ENCODE data around the gene LETM1. TPM values are rescaled to one million over a fixed set of nuclear protein-coding genes. Genes with fewer than 3 reads are reported as not detected.

Gene LETM1
- total and polyA plus RNA-seq, 2 of the 13 experiments (the other 11 are each of a cell fraction or from before 2014, with no cell fraction given), result 9.7 to 41.6 TPM

DNA sequence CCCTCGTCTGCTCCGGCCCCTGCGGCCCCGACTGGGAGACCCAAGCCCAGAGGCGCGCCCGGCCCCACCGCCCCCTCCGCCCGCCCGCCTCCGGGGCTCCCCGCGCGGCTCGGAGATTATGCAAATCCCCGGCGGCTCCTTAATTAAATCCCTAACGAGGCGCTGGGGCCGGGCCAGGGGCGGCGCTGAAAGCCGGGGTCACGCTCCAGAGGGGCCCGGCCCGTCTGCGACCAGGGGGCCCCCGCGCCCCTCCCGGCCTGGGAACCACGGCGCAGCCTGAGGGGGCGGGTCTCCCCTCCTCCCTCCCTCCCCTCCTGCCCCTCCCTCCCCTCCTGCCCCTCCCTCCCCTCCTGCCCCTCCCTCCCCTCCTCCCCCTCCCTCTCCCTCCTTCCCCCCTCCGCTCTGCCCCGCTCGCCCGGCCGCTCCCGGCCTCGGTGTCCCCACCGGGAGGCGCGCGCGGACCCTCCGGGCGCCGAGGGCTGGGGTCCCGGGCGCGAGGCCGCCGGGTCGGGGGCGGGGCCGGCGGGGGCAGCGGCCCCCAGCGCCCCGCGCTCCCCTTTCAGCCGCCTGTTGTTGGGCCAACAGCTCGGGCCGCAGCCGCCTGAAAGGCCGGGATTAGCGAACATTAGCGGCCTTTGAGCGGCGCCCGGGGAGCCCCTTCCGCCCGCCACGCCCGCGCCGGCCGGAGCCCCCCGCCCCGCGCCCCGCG is 88.7 kb downstream of the LETM1 start (continued):
- TF ChIP-seq ZNF709 (CRISPR knock-in tag; IDR thresholded peaks at IDR 0.05), result no peak
- TF ChIP-seq ZNF556 (CRISPR knock-in tag; IDR thresholded peaks at IDR 0.05; ENCODE audit: borderline replicate concordance), result no peak
- TF ChIP-seq, protein P1, sequence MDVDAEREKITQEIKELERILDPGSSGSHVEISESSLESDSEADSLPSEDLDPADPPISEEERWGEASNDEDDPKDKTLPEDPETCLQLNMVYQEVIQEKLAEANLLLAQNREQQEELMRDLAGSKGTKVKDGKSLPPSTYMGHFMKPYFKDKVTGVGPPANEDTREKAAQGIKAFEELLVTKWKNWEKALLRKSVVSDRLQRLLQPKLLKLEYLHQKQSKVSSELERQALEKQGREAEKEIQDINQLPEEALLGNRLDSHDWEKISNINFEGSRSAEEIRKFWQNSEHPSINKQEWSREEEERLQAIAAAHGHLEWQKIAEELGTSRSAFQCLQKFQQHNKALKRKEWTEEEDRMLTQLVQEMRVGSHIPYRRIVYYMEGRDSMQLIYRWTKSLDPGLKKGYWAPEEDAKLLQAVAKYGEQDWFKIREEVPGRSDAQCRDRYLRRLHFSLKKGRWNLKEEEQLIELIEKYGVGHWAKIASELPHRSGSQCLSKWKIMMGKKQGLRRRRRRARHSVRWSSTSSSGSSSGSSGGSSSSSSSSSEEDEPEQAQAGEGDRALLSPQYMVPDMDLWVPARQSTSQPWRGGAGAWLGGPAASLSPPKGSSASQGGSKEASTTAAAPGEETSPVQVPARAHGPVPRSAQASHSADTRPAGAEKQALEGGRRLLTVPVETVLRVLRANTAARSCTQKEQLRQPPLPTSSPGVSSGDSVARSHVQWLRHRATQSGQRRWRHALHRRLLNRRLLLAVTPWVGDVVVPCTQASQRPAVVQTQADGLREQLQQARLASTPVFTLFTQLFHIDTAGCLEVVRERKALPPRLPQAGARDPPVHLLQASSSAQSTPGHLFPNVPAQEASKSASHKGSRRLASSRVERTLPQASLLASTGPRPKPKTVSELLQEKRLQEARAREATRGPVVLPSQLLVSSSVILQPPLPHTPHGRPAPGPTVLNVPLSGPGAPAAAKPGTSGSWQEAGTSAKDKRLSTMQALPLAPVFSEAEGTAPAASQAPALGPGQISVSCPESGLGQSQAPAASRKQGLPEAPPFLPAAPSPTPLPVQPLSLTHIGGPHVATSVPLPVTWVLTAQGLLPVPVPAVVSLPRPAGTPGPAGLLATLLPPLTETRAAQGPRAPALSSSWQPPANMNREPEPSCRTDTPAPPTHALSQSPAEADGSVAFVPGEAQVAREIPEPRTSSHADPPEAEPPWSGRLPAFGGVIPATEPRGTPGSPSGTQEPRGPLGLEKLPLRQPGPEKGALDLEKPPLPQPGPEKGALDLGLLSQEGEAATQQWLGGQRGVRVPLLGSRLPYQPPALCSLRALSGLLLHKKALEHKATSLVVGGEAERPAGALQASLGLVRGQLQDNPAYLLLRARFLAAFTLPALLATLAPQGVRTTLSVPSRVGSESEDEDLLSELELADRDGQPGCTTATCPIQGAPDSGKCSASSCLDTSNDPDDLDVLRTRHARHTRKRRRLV (CRISPR knock-in tag; IDR thresholded peaks at IDR 0.05), result no peak
- TF ChIP-seq NR1H2 (CRISPR knock-in tag; IDR thresholded peaks at IDR 0.05; ENCODE audit: borderline replicate concordance, low read depth), result no peak
- TF ChIP-seq, protein P2, sequence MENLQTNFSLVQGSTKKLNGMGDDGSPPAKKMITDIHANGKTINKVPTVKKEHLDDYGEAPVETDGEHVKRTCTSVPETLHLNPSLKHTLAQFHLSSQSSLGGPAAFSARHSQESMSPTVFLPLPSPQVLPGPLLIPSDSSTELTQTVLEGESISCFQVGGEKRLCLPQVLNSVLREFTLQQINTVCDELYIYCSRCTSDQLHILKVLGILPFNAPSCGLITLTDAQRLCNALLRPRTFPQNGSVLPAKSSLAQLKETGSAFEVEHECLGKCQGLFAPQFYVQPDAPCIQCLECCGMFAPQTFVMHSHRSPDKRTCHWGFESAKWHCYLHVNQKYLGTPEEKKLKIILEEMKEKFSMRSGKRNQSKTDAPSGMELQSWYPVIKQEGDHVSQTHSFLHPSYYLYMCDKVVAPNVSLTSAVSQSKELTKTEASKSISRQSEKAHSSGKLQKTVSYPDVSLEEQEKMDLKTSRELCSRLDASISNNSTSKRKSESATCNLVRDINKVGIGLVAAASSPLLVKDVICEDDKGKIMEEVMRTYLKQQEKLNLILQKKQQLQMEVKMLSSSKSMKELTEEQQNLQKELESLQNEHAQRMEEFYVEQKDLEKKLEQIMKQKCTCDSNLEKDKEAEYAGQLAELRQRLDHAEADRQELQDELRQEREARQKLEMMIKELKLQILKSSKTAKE (CRISPR knock-in tag; IDR thresholded peaks at IDR 0.05; ENCODE audit: borderline replicate concordance), result no peak
- TF ChIP-seq ZNF143 (CRISPR knock-in tag; IDR thresholded peaks at IDR 0.05), result no peak
- no peak for TF ChIP-seq KLF11 (CRISPR knock-in tag; IDR thresholded peaks at IDR 0.05)
- peak; percentile 26; the same call in 1 of the 2 replicates for TF ChIP-seq ZFY (CRISPR knock-in tag; IDR thresholded peaks at IDR 0.05)
- no peak for TF ChIP-seq ZKSCAN5 (CRISPR knock-in tag; IDR thresholded peaks at IDR 0.05)
- TF ChIP-seq ZNF274 (CRISPR knock-in tag; IDR thresholded peaks at IDR 0.05), result no peak
- no peak for TF ChIP-seq XRCC5 (optimal IDR thresholded peaks at IDR 0.05; ENCODE audit: low read length)
- TF ChIP-seq, protein P3, sequence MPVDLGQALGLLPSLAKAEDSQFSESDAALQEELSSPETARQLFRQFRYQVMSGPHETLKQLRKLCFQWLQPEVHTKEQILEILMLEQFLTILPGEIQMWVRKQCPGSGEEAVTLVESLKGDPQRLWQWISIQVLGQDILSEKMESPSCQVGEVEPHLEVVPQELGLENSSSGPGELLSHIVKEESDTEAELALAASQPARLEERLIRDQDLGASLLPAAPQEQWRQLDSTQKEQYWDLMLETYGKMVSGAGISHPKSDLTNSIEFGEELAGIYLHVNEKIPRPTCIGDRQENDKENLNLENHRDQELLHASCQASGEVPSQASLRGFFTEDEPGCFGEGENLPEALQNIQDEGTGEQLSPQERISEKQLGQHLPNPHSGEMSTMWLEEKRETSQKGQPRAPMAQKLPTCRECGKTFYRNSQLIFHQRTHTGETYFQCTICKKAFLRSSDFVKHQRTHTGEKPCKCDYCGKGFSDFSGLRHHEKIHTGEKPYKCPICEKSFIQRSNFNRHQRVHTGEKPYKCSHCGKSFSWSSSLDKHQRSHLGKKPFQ (CRISPR knock-in tag; IDR thresholded peaks at IDR 0.05; ENCODE audit: insufficient replicate concordance), result peak; percentile 5
- no peak for TF ChIP-seq KDM4B (CRISPR knock-in tag; IDR thresholded peaks at IDR 0.05)
- peak; percentile 3 for TF ChIP-seq SRSF1 (optimal IDR thresholded peaks at IDR 0.05; ENCODE audit: low read depth, low read length)
- TF ChIP-seq, protein P4, sequence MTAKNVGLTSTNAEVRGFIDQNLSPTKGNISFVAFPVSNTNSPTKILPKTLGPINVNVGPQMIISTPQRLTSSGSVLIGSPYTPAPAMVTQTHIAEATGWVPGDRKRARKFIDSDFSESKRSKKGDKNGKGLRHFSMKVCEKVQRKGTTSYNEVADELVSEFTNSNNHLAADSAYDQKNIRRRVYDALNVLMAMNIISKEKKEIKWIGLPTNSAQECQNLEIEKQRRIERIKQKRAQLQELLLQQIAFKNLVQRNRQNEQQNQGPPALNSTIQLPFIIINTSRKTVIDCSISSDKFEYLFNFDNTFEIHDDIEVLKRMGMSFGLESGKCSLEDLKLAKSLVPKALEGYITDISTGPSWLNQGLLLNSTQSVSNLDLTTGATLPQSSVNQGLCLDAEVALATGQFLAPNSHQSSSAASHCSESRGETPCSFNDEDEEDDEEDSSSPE (CRISPR knock-in tag; IDR thresholded peaks at IDR 0.05), result no peak
- no peak for TF ChIP-seq NR2F6 (IDR thresholded peaks at IDR 0.05)
- peak; percentile 56; the same call in 1 of the 2 replicates for TF ChIP-seq NR2F6 (CRISPR knock-in tag; IDR thresholded peaks at IDR 0.05)
- peak; percentile 43; the same call in 1 of the 2 replicates for TF ChIP-seq HNF4G (IDR thresholded peaks at IDR 0.05; ENCODE audit: borderline replicate concordance, low read depth, low read length)
- TF ChIP-seq HNF4G (CRISPR knock-in tag; IDR thresholded peaks at IDR 0.05; ENCODE audit: borderline replicate concordance, low read depth), result no peak
- no peak for TF ChIP-seq ZNF296 (CRISPR knock-in tag; conservative IDR thresholded peaks at IDR 0.05)
- no peak for TF ChIP-seq ZBTB21 (CRISPR knock-in tag; IDR thresholded peaks at IDR 0.05)
- TF ChIP-seq ZNF773 (CRISPR knock-in tag; IDR thresholded peaks at IDR 0.05; ENCODE audit: borderline replicate concordance), result no peak
